Ovary (tissue), 3 donors: ENCODE measurements around the gene MPP2.

Experiments used
- CTCF ChIP-seq, 3 donors: fragments of 450-650 bp in 2 of 3; fragments of 200-600 bp in 1 of 3; IDR thresholded peaks; one replicate each; pipeline versions ENCODE4 v1.5.1 to v1.8.0; 2016 to 2022; ENCODE audit warnings: antibody characterized with exemption in 3 of 3, mild to moderate bottlenecking in 1 of 3
- EP300 ChIP-seq: sonication (generic); formaldehyde crosslinking; IDR thresholded peaks from one replicate; pipeline ENCODE4 v1.6.1; 2017; ENCODE audit warnings: antibody characterized with exemption
- POLR2A ChIP-seq: fragments of 450-650 bp; IDR thresholded peaks from one replicate; pipeline ENCODE4 v1.6.1; 2017; ENCODE audit warnings: antibody characterized with exemption, mild to moderate bottlenecking, moderate library complexity
- donor health status: DM: no; HTN: no; CAD: no.

- TF ChIP-seq CTCF (IDR thresholded peaks at IDR 0.05), result no peak
- TF ChIP-seq POLR2A, result no peak
- TF ChIP-seq EP300, result no peak
Observed at GRCh38 chr17:43916385-43916784, 9.0 kb upstream of the MPP2 start.
